Bronchial epithelial cell (primary cell): ENCODE measurements around the gene EPHA7. TPM values are rescaled to one million over a fixed set of nuclear protein-coding genes. Genes with fewer than 3 reads are reported as not detected.

ENCODE experiments used
- DNase-seq: peaks from one replicate; pipeline ENCODE4 v3.0.0-alpha.2; 2010; ENCODE audit warnings: low read depth
- FAIRE-seq: peaks from 2 replicates; lab custom pipeline; 2011; peaks lifted over from hg19 to GRCh38; lab: Jason Lieb, UNC
- H3K27me3 ChIP-seq: 2 replicates; pipeline ENCODE4 v1.5.1; 2011; ENCODE audit warnings: low read length; ENCODE audit not compliant: control insufficient read depth, insufficient read depth
- H3K36me3 ChIP-seq: 2 replicates; pipeline ENCODE4 v1.5.1; 2011; ENCODE audit warnings: low read length; ENCODE audit not compliant: control insufficient read depth, insufficient read depth
- H3K4me3 ChIP-seq: 2 replicates; pipeline ENCODE4 v1.5.1; 2011; ENCODE audit warnings: mild to moderate bottlenecking, low read depth, low read length, control low read depth
- total RNA-seq: library from RNA; depleted of rRNA; stranded (reverse); fragments of >200 nt; gene quantifications from 2 replicates; pipeline ENCODE4 v1.2.1, GENCODE V29; 2014
- TF ChIP-seq, protein P1 (sequence below): IDR thresholded peaks from 2 replicates; pipeline ENCODE4 v1.5.1; 2011; ENCODE audit warnings: mild to moderate bottlenecking, moderate library complexity, low read length, control low read depth, inconsistent platforms; ENCODE audit not compliant: insufficient read depth, severe bottlenecking

EPHA7 gene
- total RNA-seq, 1 donor from 2014 or later: not detected

DNA sequence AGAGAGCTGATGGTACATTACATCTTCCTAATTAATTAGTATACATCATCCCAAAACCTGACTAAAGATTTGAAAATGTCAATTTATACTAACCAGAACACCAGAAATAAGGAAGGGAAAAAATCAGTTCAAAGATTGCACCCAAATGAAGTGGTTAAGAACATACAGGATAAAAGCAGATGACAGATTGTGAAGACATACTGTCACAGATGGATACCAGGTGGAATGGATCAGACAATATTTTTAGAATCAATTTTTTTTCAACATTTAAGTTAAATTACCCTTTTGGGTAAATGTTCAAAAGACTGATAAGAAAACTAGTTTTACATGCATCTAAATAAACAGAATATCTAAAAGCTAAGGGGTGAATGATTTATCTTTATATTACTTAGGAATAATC lies 47.6 kb downstream of the EPHA7 start:
- FAIRE-seq: no peak
- TF ChIP-seq, protein P1, sequence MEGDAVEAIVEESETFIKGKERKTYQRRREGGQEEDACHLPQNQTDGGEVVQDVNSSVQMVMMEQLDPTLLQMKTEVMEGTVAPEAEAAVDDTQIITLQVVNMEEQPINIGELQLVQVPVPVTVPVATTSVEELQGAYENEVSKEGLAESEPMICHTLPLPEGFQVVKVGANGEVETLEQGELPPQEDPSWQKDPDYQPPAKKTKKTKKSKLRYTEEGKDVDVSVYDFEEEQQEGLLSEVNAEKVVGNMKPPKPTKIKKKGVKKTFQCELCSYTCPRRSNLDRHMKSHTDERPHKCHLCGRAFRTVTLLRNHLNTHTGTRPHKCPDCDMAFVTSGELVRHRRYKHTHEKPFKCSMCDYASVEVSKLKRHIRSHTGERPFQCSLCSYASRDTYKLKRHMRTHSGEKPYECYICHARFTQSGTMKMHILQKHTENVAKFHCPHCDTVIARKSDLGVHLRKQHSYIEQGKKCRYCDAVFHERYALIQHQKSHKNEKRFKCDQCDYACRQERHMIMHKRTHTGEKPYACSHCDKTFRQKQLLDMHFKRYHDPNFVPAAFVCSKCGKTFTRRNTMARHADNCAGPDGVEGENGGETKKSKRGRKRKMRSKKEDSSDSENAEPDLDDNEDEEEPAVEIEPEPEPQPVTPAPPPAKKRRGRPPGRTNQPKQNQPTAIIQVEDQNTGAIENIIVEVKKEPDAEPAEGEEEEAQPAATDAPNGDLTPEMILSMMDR: no peak
- DNase-seq: no peak
- Histone ChIP-seq H3K36me3 (no peaks in the 10 kb centered on the region), H3K27me3 (no peaks in the 10 kb centered on the region), H3K4me3 (no peak overlapping the region)

DNA sequence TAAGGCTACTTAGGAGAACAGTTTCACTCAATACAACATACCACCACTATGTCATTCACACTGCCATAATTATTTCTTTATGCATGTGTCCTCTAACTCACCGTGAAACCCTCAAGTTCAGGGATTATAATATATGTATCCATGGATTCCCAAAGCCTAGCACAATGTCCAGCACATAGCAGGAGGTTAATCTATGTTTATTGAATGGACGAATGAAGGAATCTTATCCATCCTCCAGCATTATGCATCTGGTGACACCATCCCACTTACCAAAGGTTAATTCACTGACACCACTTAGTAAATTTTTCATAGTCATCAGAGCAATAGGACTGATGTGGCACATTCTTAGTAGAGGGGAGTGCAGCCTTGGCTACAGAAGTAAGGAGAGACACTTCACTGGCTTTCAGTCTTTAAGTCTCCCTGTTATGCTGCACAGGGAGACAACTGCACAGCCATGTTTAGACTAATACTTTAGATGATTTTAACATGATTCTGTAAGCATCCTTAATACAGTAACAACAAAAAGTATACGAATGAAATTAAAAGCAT lies 49.7 kb downstream of the EPHA7 start:
- H3K4me3 ChIP-seq: no peak overlapping the region
- H3K27me3 ChIP-seq: no peaks in the 10 kb centered on the region
- no peaks in the 10 kb centered on the region for H3K36me3 ChIP-seq
- TF ChIP-seq, protein P1: no peak
- no peak for DNase-seq
- no peak for FAIRE-seq

DNA sequence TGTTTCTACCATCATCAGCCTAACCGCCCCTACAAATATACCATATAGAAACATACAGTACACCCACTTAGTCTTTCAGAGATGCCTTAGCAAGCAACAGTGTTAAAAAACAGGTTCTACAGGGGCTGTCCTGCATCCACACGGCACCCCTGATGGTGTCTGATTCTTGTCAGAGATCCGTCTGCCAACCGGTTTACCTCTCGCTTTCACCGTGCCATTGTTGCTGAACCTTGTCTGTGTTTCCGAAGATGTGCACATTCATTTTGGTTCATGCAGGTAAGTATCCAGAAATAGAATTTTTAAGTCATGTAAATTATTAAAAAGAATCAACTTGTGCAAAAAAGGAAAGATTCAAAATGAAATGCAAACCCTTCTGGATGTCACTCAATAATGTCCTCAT lies 52.9 kb downstream of the EPHA7 start:
- no peak for FAIRE-seq

DNA sequence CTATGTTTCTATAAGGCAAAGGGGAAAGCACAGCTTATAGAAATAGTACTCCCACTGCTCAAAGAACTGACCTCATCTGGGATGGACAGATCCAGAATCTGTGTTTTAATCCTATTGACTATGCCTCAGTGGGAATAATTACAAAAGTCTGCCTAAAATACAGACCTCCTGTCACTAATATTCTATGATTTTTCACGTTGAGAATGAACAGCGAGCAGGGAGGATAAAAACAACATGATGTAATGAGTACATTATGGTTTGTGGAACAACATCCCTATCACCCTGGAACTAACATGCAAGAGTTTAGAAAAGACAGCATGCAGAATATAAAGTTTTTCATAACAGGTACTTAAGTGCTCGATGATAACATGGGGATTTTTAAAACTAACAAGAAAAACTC lies 53.9 kb downstream of the EPHA7 start:
- Histone ChIP-seq H3K36me3 (no peaks in the 10 kb centered on the region), H3K27me3 (no peaks in the 10 kb centered on the region), H3K4me3 (no peak overlapping the region)
- TF ChIP-seq, protein P1: no peak
- no peak for FAIRE-seq
- DNase-seq: no peak

More for the DNA sequence above, 52.9 kb downstream of the EPHA7 start:
- TF ChIP-seq, protein P1: no peak
- Histone ChIP-seq H3K27me3 (no peaks in the 10 kb centered on the region), H3K4me3 (no peak overlapping the region), H3K36me3 (no peaks in the 10 kb centered on the region)
- DNase-seq: no peak

DNA sequence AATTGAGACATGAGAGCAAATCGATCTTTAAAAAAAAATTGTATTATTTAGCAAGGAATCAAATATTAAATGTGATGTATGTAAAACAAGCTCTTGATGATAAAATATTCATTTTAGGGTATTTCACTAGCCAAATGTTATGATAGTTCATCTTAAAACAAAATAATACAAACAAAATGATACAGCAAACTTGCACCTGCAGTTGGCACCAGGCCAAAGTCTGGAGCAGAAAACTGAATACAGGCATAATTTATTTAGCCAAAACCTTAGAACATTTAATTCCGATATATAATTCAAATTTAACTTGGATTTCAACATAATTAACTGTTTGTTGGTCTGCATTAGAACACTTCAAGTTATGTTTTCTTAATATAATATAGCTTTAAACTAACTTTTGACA lies 60.9 kb downstream of the EPHA7 start:
- DNase-seq: no peak
- TF ChIP-seq, protein P1: no peak
- no peak for FAIRE-seq
- Histone ChIP-seq H3K36me3 (no peaks in the 10 kb centered on the region), H3K27me3 (no peaks in the 10 kb centered on the region), H3K4me3 (no peak overlapping the region)

DNA sequence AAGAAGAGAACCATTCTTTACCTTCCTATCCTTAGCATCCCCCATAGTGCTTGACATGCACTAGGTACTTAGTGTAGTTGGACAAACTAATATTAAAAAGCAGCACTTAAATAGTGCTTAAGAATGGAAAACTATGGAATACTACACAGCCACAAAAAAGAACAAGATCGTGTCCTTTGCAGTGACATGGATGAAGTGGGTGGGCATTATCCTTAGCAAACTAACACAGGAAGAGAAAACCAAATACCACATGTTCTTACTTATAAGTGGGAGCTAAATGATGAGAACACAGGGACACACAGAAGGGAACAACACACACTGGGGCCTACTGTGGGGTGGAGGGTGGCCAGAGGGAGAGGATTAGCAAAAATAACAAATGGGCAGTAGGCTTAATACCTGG lies 66.8 kb downstream of the EPHA7 start:
- Histone ChIP-seq H3K36me3 (no peaks in the 10 kb centered on the region), H3K27me3 (no peaks in the 10 kb centered on the region), H3K4me3 (no peak overlapping the region)
- FAIRE-seq (no peak), DNase-seq (no peak)
- TF ChIP-seq, protein P1: no peak
